Panc1 (cell line): Measurements from ENCODE around the gene KIF4B. TPM values are rescaled to one million over a fixed set of nuclear protein-coding genes. Genes with fewer than 3 reads are reported as not detected.
A peak's percentile ranks its signal among the peaks of the same experiment; 100 is the strongest.

ENCODE experiments used
- ATAC-seq: fragments of 200-7000 bp; cut with Tn5 transposase; 2 replicates; pipeline ENCODE4 v1.9.1; 2020; ENCODE audit warnings: mild to moderate bottlenecking, moderate library complexity
- BruUV-seq: library from RNA; stranded (reverse); fragments of 400-500 nt; replicated peaks from 2 replicates; lab custom pipeline; 2021; lab: Mats Ljungman, UMichigan
- CTCF ChIA-PET: fragments of 300-600 bp; sonication (Branson Sonifier 250); formaldehyde crosslinking; loops from one replicate; lab custom pipeline; 2022; ENCODE audit warnings: antibody characterized with exemption; lab: Charles Lee
- POLR2A ChIA-PET: fragments of 300-600 bp; sonication (Branson Sonifier 250); formaldehyde crosslinking; loops from one replicate; lab custom pipeline; 2022; ENCODE audit warnings: antibody characterized with exemption; lab: Charles Lee
- DNase-seq: peaks from one replicate; pipeline ENCODE4 v3.0.0-alpha.2; 2010; ENCODE audit warnings: low read depth, low spot score
- H3K27ac ChIP-seq: 2 replicates; pipeline ENCODE4 v1.5.1; 2011; ENCODE audit warnings: mild to moderate bottlenecking, low read length, inconsistent platforms
- H3K27me3 ChIP-seq: fragments of 200-500 bp; sonication (Bioruptor generic); 2 replicates; pipeline ENCODE4 v1.6.0; 2014; ENCODE audit warnings: low read length, inconsistent platforms; ENCODE audit not compliant: control insufficient read depth, insufficient read depth
- H3K36me3 ChIP-seq: fragments of 200-500 bp; sonication (Bioruptor generic); 2 replicates; pipeline ENCODE4 v1.5.1; 2014; ENCODE audit warnings: inconsistent platforms, mild to moderate bottlenecking, low read length, moderate library complexity; ENCODE audit not compliant: control insufficient read depth, insufficient read depth
- H3K4me1 ChIP-seq: 2 replicates; pipeline ENCODE4 v1.5.1; 2011; ENCODE audit warnings: inconsistent platforms, mild to moderate bottlenecking, low read length, moderate library complexity; ENCODE audit not compliant: control insufficient read depth, insufficient read depth
- H3K4me3 ChIP-seq, 2 experiments: 2 replicates each; pipeline ENCODE4 v1.5.1; 2011 to 2012; ENCODE audit warnings: low read depth in 2 of 2, low read length in 2 of 2, mild to moderate bottlenecking in 2 of 2, inconsistent platforms in 1 of 2, moderate library complexity in 1 of 2
- H3K9me3 ChIP-seq: fragments of 200-500 bp; sonication (Bioruptor generic); 2 replicates; pipeline ENCODE4 v1.5.1; 2014; ENCODE audit warnings: low read depth, mild to moderate bottlenecking, inconsistent platforms, low read length, moderate library complexity; ENCODE audit not compliant: control insufficient read depth, insufficient read depth
- POLR2AphosphoS5 ChIP-seq: IDR thresholded peaks from 2 replicates; pipeline ENCODE4 v1.6.1; 2012; ENCODE audit warnings: mild to moderate bottlenecking, low read depth, low read length, moderate library complexity
- SIN3A ChIP-seq: IDR thresholded peaks from 2 replicates; pipeline ENCODE4 v1.6.1; 2012; ENCODE audit warnings: low read depth, mild to moderate bottlenecking, low read length, moderate library complexity, borderline replicate concordance; ENCODE audit not compliant: insufficient read depth
- TCF7L2 ChIP-seq: IDR thresholded peaks from 2 replicates; pipeline ENCODE4 v1.6.1; 2011; ENCODE audit warnings: mild to moderate bottlenecking, low read depth, low read length, inconsistent platforms
- in situ Hi-C: cut with HindIII; loops from 2 replicates; pipeline ENCODE4 v1.10.0; 2016; ENCODE audit warnings: low sequenced_read_pairs, low pct_unique_long_range_greater_than_20kb
- intact Hi-C: fragments of 100-400 bp; cut with micrococcal nuclease; formaldehyde crosslinking; loops from one replicate; pipeline ENCODE4 v1.10.0; 2022; ENCODE audit not compliant: unreplicated experiment
- total RNA-seq: library from RNA; stranded (reverse); gene quantifications from one replicate; pipeline ENCODE4 v1.2.1, GENCODE V29; 2021; ENCODE audit not compliant: unreplicated experiment
- TF ChIP-seq, protein P1 (sequence below): fragments of 450-650 bp; IDR thresholded peaks from 2 replicates; pipeline ENCODE4 v1.5.1; 2017; ENCODE audit warnings: mild to moderate bottlenecking
- TF ChIP-seq, protein P2 (sequence below), 2 experiments: IDR thresholded peaks; 2 replicates each; pipeline ENCODE4 v1.6.1; 2011 to 2012; ENCODE audit warnings: low read depth in 2 of 2, control low read depth in 1 of 2, low read length in 1 of 2, mild to moderate bottlenecking in 1 of 2, moderate library complexity in 1 of 2; ENCODE audit not compliant: insufficient read depth in 1 of 2

Gene KIF4B
- total RNA-seq, 1 experiment from 2014 or later = 0.10 TPM

DNA sequence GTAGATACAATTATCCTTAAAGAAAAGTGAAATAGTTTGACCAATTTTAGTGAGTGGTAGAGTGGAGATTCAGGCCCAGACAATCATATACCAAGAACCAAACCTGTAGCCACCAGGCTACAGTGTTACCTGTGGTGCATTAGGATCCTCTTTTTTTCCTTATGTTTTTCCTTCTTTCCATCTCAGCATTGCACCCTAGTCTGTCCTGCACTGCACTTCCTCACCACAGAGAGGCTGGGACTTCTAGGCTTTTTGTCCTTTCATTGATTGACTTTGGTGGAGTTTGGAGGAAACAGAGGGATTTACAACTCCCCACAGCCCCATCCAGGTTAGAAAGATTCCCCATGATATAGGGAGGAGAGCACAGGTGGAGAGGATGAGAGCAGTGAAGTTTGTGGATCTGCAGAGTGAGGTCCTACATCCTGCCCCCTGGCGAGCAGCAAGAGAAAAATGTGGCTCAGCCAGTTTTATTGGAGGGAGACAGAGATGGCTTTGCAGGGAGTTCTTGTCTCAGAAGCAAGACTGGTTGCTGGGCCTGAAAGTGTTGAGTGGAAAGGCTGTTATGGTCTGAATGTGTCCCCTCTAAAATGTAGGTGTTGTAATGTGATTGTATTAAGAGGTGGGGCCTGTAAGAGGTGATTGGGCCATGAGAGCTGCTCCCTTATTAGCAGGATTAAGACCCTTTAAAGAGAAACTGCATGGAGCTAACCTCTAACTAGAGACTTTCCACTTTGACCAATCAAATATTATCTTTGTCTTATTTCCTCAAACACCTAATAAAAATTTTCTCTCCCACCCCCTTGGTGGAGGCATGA is 36.2 kb downstream of the KIF4B start:
- no TSS peak for BruUV-seq
- in situ Hi-C loops = no loop called here
- Histone ChIP-seq H3K27me3 (peaks cover 6% of the 10 kb centered on the region), H3K4me1 (no peaks in the 10 kb centered on the region), H3K36me3 (no peaks in the 10 kb centered on the region), H3K4me3 (no peak overlapping the region), H3K9me3 (no peaks in the 10 kb centered on the region), H3K27ac (no peak overlapping the region)
- POLR2A ChIA-PET = no interaction called here
- intact Hi-C loops = no loop called here
- CTCF ChIA-PET = interaction anchor here (0.6 kb wide), 1 partner anchor 1067 kb away, joined by 3 read pairs; no protein-coding TSS in a partner anchor
- 0 out of 2 replicates have a peak, but pooled peaks have one; percentile 54 for ATAC-seq
- no peak for DNase-seq
- TF ChIP-seq SIN3A = no peak
- TF ChIP-seq, protein P1, sequence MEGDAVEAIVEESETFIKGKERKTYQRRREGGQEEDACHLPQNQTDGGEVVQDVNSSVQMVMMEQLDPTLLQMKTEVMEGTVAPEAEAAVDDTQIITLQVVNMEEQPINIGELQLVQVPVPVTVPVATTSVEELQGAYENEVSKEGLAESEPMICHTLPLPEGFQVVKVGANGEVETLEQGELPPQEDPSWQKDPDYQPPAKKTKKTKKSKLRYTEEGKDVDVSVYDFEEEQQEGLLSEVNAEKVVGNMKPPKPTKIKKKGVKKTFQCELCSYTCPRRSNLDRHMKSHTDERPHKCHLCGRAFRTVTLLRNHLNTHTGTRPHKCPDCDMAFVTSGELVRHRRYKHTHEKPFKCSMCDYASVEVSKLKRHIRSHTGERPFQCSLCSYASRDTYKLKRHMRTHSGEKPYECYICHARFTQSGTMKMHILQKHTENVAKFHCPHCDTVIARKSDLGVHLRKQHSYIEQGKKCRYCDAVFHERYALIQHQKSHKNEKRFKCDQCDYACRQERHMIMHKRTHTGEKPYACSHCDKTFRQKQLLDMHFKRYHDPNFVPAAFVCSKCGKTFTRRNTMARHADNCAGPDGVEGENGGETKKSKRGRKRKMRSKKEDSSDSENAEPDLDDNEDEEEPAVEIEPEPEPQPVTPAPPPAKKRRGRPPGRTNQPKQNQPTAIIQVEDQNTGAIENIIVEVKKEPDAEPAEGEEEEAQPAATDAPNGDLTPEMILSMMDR = peak; percentile 53

DNA sequence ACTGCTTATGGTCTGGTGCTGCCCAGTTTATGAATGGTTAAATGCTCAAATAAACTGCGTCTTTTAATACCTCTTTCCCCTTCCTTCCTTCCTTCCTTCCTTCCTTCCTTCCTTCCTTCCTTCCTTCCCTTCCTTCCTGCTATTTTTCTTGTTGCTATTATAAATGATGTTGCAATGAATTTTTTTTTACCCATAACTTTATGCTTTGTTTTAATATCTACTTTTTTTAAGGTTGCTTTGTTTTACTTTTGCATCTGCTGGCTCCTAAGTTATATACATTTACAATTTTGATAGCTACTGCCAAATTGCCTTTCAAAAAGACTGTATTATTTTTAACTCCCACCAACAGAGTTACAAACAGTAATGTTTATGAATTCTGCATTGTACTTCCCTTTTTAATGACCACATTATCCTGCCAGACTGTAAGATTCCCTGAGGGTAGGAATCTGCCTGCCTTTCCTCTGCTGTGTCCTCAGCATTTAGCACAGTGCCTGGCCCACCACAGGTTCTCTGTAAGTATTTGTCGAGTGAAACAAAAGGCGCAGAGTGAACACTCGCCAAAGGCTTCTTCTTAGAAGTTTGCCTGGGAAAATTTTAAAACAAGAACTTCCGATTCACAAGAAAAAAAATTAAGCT is 36.9 kb downstream of the KIF4B start:
- BruUV-seq = no TSS peak
- DNase-seq = no peak
- CTCF ChIA-PET = no interaction called here
- Histone ChIP-seq H3K4me3 (no peak overlapping the region), H3K4me1 (no peaks in the 10 kb centered on the region), H3K36me3 (no peaks in the 10 kb centered on the region), H3K27me3 (peaks cover 2% of the 10 kb centered on the region), H3K9me3 (no peaks in the 10 kb centered on the region), H3K27ac (no peak overlapping the region)
- POLR2A ChIA-PET = no interaction called here
- intact Hi-C loops (no loop called here), in situ Hi-C loops (no loop called here)
- no peak for TF ChIP-seq POLR2AphosphoS5
- TF ChIP-seq, protein P2, sequence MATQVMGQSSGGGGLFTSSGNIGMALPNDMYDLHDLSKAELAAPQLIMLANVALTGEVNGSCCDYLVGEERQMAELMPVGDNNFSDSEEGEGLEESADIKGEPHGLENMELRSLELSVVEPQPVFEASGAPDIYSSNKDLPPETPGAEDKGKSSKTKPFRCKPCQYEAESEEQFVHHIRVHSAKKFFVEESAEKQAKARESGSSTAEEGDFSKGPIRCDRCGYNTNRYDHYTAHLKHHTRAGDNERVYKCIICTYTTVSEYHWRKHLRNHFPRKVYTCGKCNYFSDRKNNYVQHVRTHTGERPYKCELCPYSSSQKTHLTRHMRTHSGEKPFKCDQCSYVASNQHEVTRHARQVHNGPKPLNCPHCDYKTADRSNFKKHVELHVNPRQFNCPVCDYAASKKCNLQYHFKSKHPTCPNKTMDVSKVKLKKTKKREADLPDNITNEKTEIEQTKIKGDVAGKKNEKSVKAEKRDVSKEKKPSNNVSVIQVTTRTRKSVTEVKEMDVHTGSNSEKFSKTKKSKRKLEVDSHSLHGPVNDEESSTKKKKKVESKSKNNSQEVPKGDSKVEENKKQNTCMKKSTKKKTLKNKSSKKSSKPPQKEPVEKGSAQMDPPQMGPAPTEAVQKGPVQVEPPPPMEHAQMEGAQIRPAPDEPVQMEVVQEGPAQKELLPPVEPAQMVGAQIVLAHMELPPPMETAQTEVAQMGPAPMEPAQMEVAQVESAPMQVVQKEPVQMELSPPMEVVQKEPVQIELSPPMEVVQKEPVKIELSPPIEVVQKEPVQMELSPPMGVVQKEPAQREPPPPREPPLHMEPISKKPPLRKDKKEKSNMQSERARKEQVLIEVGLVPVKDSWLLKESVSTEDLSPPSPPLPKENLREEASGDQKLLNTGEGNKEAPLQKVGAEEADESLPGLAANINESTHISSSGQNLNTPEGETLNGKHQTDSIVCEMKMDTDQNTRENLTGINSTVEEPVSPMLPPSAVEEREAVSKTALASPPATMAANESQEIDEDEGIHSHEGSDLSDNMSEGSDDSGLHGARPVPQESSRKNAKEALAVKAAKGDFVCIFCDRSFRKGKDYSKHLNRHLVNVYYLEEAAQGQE (IDR thresholded peaks at IDR 0.05; ENCODE audit: insufficient read depth in 1 of 2, low read depth in 2 of 2, low read length in 1 of 2) = no peak
- no peak for ATAC-seq

DNA sequence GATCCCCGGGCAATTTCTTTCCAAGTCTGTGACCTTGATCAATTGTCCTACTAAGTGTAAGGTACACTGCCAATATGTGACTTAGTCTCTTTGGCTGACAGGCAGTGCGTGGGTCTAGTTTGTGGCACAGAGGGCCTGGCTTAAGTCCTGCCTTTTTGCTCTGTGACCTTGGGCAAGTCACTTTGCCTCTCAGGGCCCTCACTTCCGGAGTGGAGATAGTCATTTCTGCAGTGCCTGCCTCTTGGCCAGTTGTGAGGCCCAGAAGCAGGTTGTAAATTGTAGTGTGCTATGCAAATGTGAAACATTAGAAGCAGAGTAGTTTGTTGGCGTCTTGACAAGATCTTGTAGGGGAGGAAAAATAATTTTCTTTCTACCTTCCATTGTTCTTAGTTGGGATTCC is 39.0 kb downstream of the KIF4B start:
- no peak for ATAC-seq
- DNase-seq = no peak
- in situ Hi-C loops (no loop called here), intact Hi-C loops (no loop called here)
- no peaks in the 10 kb centered on the region for H3K9me3 ChIP-seq
- ChIA-PET CTCF (no interaction called here), POLR2A (no interaction called here)
- H3K36me3 ChIP-seq = no peaks in the 10 kb centered on the region
- no peaks in the 10 kb centered on the region; the same call in 1 of the 2 replicates for H3K27me3 ChIP-seq
- no peak overlapping the region for H3K4me3 ChIP-seq
- no peak overlapping the region for H3K27ac ChIP-seq
- TF ChIP-seq SIN3A (no peak), POLR2AphosphoS5 (no peak), TCF7L2 (no peak)
- TF ChIP-seq, protein P2 (IDR thresholded peaks at IDR 0.05; ENCODE audit: insufficient read depth in 1 of 2, low read depth in 2 of 2, low read length in 1 of 2) = no peak
- TF ChIP-seq, protein P1 = no peak
- BruUV-seq = no TSS peak
- no peaks in the 10 kb centered on the region for H3K4me1 ChIP-seq
